ENCODE data around the gene JADE2.

- TF ChIP-seq KDM1A (IDR thresholded peaks at IDR 0.05; ENCODE audit: borderline replicate concordance, low read length), result no peak
- TF ChIP-seq EZH2 (IDR thresholded peaks at IDR 0.05; ENCODE audit: low read depth, low read length, severe bottlenecking), result no peak
- TF ChIP-seq BRCA1 (IDR thresholded peaks at IDR 0.05; ENCODE audit: low read depth, low read length), result no peak
- no peak for TF ChIP-seq SP1 (IDR thresholded peaks at IDR 0.05; ENCODE audit: low read depth, low read length)
- TF ChIP-seq POLR2AphosphoS5 (IDR thresholded peaks at IDR 0.05; ENCODE audit: low read depth, low read length), result no peak
- no peak for TF ChIP-seq POLR2A (IDR thresholded peaks at IDR 0.05; ENCODE audit: control extremely low read depth in 1 of 2, low read depth in 2 of 2, low read length in 2 of 2)
- TF ChIP-seq EP300 (IDR thresholded peaks at IDR 0.05; ENCODE audit: borderline replicate concordance in 1 of 2, low read depth in 2 of 2, low read length in 2 of 2), result no peak
- no peak for TF ChIP-seq CHD2 (IDR thresholded peaks at IDR 0.05; ENCODE audit: low read length)
- no peak for TF ChIP-seq CEBPB (IDR thresholded peaks at IDR 0.05; ENCODE audit: low read depth, low read length)
- TF ChIP-seq RXRA (IDR thresholded peaks at IDR 0.05; ENCODE audit: insufficient read depth, low read depth, low read length), result no peak
- TF ChIP-seq ATF3 (IDR thresholded peaks at IDR 0.05; ENCODE audit: insufficient read depth, low read depth, low read length), result no peak
- TF ChIP-seq ATF2 (IDR thresholded peaks at IDR 0.05; ENCODE audit: low read length), result no peak
- no peak for TF ChIP-seq CHD7 (IDR thresholded peaks at IDR 0.05; ENCODE audit: insufficient replicate concordance, low read length)
- no peak for TF ChIP-seq TBP (IDR thresholded peaks at IDR 0.05; ENCODE audit: low read depth, low read length)
Measured at GRCh38 chr5:134568761-134569695, 43.6 kb downstream of the JADE2 start.

Measured in H1 (cell line).